ENCODE data around the gene ERICH3.
A peak's percentile ranks its signal among the peaks of the same experiment; 100 is the strongest.

The ERICH3 gene

GRCh38 chr1:74586253-74586897 is 87.2 kb downstream of the ERICH3 start:
- no peak for DNase-seq

- DNase-seq, result no peak
These were observed 89.4 kb downstream of the ERICH3 start for GRCh38 chr1:74584185-74584584.

GRCh38 chr1:74583397-74583796 is 90.2 kb downstream of the ERICH3 start:
- no peak for DNase-seq

- no peak for DNase-seq
These were observed 94.2 kb downstream of the ERICH3 start for GRCh38 chr1:74579425-74579824.

- DNase-seq, result no peak
These were observed 95.5 kb downstream of the ERICH3 start for GRCh38 chr1:74578101-74578500.

- DNase-seq, result no peak
These were observed 101.7 kb downstream of the ERICH3 start for GRCh38 chr1:74571891-74572290.

- no peak for DNase-seq
These were observed 102.1 kb downstream of the ERICH3 start for GRCh38 chr1:74571493-74571800.

GRCh38 chr1:74570797-74571492 is 102.6 kb downstream of the ERICH3 start:
- DNase-seq, result no peak

GRCh38 chr1:74549932-74550331 is 123.7 kb downstream of the ERICH3 start:
- DNase-seq, result no peak

- no peak for DNase-seq
These were observed 124.4 kb downstream of the ERICH3 start for GRCh38 chr1:74548961-74549750.

GRCh38 chr1:74545821-74546220 is 127.8 kb downstream of the ERICH3 start:
- DNase-seq, result no peak

- DNase-seq, result peak in 1 of 2 donors; percentile 29
These were observed 139.4 kb downstream of the ERICH3 start for GRCh38 chr1:74534241-74534640.

GRCh38 chr1:74531796-74532195 is 141.8 kb downstream of the ERICH3 start:
- DNase-seq, result no peak

GRCh38 chr1:74530892-74531291 is 142.7 kb downstream of the ERICH3 start:
- no peak for DNase-seq

- no peak for DNase-seq
These were observed 145.5 kb downstream of the ERICH3 start for GRCh38 chr1:74528123-74528522.

- DNase-seq, result no peak
These were observed 146.9 kb downstream of the ERICH3 start for GRCh38 chr1:74526708-74527107.

- DNase-seq, result no peak
These were observed 149.6 kb downstream of the ERICH3 start for GRCh38 chr1:74523873-74524480.

- no peak for DNase-seq
These were observed 151.4 kb downstream of the ERICH3 start for GRCh38 chr1:74522148-74522547.
